Non-pigmented ciliary epithelial cell (primary cell): Measurements from ENCODE around the gene ITGAL.
"Not testable (repeated sequence)": the region's sequence is repeated elsewhere in the genome, so short reads cannot be mapped to it uniquely, and the experiment has no call there.

Experiments used
- DNase-seq: peaks from one replicate; pipeline ENCODE4 v3.0.0-alpha.2; 2010; ENCODE audit warnings: low read depth

ITGAL gene

GRCh38 chr16:30457743-30458560 is 14.6 kb upstream of the ITGAL start:
- no peak for DNase-seq

DNA sequence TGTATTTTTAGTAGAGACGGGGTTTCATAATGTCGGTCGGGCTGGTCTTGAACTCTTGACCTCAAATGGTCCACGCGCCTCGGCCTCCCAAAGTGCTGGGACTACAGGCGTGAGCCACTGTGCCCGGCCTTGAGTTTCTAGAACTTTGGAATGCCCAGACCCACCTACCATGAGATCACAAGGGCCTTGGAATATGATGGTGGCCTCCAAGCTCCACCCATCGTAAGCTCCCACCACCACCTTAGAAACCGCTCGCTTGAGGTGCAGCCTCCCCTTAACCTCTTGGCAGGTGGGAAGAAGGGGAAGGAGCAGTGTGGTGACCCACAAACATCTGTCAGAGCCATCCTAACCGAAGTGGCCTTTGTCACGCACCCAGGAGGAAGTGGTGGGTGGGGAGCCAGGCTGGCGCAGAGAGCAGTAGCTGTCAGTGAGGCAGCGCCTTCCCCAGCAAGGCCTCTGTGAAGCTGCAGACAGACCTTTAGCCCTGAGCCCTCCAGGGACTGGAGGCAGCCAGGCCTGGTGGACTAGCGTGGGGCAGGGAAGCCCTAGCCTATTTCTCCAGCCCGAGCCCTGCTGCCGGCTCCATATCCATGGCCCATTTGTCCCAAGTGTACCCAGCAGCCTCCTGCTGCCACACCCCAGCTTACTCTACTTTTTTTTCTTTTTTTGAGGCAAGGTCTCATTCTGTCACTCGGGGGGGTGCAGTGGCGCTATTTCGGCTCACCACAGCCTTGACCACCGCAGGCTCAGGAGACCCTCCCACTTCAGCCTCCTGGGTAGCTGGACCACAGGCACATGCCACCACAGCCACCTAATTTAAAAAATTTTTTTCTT is 13.8 kb upstream of the ITGAL start:
- DNase-seq: no peak

DNA sequence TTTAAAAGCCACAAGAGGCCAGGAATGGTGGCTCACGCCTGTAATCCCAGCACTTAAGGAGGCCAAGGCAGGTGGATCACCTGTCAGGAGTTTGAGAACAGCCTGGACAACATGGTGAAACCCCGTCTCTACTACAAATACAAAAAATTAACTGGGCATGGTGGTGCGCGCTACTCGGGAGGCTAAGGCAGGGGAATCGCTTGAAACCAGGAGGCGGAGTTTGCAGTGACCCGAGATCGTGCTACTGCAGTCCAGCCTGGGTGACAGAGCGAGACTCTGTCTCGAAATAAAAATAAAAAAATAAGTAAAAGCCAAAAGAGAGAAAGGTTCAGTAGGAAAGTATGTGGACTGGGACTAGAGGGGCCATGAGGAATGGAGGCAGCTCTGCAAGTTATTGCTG is 13.1 kb upstream of the ITGAL start:
- DNase-seq: no peak

DNA sequence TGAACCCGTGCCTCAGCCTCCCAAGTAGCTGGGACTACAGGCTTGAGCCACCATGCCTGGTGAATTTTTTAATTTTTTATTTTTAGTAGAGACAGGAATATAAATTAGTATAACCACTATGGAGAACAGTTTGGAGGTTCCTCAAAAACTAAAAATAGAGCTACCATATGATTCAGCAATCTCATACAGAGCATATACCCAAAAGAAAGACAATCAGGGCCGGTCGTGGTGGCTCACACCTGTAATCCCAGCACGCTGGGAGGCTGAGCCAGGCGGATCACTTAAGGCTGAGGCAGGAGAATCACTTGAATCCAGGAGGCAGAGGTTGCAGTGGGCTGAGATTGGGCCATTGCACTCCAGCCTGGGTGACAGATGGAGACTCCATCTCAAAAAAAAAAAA is 11.1 kb upstream of the ITGAL start:
- DNase-seq: not testable (repeated sequence)

DNA sequence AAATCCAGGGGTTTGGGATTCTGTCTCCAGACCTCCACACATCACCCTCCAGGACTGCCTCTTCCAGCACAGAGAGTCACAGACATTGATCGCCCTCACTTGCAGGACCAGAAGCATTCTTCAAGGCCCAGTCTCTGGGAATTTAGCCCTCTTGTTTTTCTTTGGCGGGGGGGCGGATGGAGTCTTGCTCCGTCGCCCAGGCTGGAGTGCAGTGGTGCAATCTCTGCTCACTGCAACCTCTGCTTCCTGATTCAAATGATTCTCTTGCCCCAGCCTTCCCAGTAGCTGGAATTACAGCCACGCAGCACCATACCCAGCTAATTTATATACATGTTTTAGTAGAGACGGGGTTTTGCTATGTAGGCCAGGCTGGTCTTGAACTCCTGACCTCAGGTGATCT is 8.5 kb upstream of the ITGAL start:
- no peak for DNase-seq

- DNase-seq: no peak
These were observed 2.4 kb upstream of the ITGAL start for GRCh38 chr16:30470170-30470512.

GRCh38 chr16:30470632-30470995 is 1.9 kb upstream of the ITGAL start:
- DNase-seq: no peak

DNA sequence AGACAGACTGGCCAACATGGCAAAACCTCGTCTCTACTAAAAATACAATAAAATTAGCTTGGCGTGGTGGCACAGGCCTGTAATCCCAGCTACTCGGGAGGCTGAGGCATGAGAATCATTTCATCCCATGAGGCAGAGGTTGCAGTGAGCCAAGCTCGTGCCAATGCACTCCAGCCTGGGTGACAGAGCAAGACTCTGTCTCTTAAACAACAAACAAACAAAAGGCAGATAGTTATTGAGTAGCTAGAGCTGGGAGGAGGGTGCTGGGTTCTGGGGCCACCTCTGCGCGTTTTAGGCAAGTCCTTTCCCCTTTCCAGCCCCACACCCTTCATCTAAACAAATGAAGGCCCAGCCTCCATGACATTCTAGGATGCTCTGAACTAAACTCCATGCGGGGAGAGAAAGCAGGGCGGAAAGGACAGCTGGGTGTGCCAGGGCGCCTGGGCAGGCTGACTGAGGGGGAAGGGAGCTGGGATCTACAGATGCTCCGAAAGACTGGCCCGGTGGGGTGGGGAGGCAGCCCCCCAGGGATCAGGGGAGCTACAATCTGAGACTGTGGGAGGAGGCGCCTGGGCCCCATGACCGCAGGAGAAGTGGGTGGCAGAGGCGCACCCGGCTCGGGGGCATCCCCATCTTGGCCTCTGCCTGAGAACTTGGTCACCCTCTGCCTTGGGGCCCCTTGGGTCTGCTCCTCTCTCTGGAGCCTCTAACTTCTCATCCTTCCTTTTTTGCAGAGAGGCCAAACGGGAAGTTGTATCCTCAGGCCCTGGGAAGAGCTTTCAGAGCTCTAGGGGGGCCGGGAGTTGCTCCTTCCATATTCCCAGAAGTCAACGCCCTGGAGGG is 910 bp downstream of the ITGAL start:
- DNase-seq: no peak

- no peak for DNase-seq
These were observed 1.5 kb downstream of the ITGAL start for GRCh38 chr16:30474074-30474452.

DNA sequence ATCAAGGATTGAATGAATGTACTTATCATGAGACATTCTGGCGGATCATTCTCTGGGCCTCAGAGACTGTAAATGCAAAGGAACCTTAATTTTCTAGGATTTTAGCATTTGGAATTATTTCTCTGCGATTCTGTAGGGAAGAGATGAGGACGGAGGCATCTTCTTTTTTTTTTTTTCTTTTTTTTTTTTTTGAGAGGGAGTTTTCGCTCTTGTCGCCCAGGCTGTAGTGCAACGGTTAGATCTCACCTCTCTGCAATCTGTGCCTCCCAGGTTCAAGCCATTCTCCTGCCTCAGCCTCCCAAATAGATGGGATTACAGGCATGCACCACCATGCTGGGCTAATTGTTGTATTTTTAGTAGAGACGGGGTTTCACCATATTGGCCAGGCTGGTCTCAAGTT is 2.1 kb downstream of the ITGAL start:
- DNase-seq: no peak

DNA sequence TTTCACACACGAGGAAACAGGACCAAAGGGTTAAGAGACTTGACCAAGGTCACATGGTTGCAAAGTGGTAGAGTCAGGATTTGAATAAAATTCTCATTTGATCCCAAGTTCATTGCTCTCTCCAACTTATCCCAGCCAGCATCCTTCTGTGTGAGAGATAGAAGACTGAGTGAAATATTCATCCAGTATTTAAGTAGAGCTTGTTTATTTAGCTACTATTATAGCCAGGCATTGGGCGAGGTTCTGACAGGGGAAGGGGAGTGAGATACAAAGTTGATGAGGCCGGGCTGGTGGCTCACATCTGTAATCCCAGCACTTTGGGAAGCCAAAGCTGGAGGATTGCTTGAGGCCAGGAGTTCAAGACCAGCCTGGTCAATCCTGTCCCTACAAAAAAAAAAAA is 4.4 kb downstream of the ITGAL start:
- DNase-seq: no peak

GRCh38 chr16:30477773-30478172 is 5.2 kb downstream of the ITGAL start:
- DNase-seq: not testable (repeated sequence)

DNA sequence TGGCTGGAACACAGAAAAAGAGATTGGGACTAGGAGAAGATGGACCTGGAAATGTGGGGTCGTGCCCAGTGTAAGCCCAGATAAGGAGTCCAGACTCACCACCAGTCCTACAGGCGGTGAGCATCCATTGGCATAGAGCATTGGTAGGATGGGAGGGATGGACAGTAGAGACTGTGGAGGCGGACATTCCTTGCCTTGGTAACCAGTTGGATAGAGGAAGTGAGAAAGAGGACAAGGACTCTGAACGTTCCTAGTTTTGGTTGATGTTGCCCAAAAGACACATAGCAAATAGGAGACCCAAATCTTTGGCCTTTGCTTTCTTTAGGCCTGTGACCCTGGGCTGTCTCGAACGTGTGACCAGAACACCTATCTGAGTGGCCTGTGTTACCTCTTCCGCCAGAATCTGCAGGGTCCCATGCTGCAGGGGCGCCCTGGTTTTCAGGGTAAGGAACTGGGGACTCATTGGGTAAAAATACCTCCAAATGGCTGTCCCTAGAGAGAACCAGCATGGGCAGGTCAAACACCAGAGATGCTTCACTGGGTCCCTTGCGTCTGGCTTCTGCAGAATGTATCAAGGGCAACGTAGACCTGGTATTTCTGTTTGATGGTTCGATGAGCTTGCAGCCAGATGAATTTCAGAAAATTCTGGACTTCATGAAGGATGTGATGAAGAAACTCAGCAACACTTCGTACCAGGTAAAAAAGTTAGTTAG is 6.4 kb downstream of the ITGAL start:
- DNase-seq: no peak

DNA sequence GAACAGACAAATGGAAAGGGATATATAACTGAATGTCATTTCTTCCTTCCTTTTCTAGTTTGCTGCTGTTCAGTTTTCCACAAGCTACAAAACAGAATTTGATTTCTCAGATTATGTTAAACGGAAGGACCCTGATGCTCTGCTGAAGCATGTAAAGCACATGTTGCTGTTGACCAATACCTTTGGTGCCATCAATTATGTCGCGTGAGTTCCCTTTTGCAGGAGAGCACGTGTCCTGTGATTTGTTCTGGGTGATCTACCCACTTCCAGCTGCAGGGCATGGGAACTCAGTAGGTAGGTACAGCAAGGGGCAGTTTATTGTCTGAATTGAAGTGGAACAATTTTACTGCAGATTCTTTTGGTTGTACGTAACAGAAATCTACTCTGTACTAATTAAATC is 8.8 kb downstream of the ITGAL start:
- no peak for DNase-seq

- no peak for DNase-seq
These were observed 9.8 kb downstream of the ITGAL start for GRCh38 chr16:30482366-30482765.

DNA sequence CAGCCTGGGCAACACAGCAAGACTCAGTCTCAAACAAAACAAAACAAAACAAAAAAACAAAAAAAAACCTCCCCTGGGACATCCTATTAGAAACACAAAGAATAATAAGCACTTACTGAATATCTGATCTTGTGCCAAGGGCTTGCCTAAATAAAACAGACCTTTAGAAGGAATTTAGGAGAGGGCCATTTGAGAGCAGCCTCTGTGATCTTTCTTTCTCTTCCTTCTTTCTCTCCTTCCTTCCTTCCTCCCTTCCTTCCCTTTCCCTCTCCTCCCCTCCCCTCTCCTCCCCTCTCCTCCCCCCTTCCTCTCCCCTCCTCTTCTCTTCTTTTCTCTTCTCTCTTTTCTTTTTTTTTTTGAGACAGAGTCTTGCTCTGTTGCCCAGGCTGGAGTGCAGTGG is 12.3 kb downstream of the ITGAL start:
- DNase-seq: no peak

- DNase-seq: no peak
These were observed 13.4 kb downstream of the ITGAL start for GRCh38 chr16:30485818-30486436.

DNA sequence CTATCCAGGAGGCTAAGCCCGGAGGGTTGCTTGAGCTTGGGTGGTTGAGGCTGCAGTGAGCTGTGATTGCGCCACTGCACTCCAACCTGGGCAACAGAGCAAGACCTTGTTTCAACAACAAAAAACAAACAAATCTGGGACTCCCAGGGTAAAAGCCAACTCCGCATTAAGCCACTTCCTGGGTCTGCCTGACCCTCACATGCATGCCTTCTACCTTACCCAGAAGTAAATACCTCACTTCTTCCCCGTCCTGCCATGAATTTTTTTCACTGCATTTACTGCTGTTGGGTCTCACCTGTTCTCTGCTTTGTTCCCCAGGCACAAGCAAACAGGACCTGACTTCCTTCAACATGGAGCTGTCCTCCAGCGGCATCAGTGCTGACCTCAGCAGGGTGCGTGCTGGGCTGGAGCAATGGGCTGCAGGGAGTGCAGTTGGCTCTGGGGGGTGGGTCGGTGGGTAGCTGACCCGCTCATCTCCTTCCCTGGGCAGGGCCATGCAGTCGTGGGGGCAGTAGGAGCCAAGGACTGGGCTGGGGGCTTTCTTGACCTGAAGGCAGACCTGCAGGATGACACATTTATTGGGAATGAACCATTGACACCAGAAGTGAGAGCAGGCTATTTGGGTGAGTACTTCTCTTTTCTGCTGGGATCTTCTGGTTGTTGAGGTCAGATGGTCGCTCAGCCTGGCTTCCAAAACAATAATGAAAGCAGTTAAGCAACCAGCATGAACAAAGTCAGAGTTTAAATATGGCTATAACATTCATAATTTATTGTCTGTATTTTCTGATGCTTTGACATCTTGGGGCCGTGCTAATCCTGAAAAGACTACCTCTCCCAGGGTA is 16.4 kb downstream of the ITGAL start:
- DNase-seq: no peak

- DNase-seq: no peak
These were observed 17.7 kb downstream of the ITGAL start for GRCh38 chr16:30490210-30490609.

GRCh38 chr16:30491229-30491628 is 18.7 kb downstream of the ITGAL start:
- no peak for DNase-seq
